Activated T-helper 17 cell treated with anti-CD3 and anti-CD28 coated beads, Interleukin-2, amount 50 U/mL, for 72 hours (primary cell): ENCODE results near the gene NYNRIN. TPM values are rescaled to one million over a fixed set of nuclear protein-coding genes. Genes with fewer than 3 reads are reported as not detected.
"Not testable (repeated sequence)": the region's sequence is repeated elsewhere in the genome, so short reads cannot be mapped to it uniquely, and the experiment has no call there.

Experiments used
- ATAC-seq: fragments of 150-1000 bp; cut with Tn5 transposase; replicated peaks from 2 replicates; pipeline ENCODE4 v1.10.0; 2021; ENCODE audit warnings: mild to moderate bottlenecking, moderate library complexity
- H3K27ac Mint-ChIP-seq: one replicate; pipeline ENCODE4 v1.8.0; 2022; ENCODE audit warnings: mixed read lengths
- H3K27me3 Mint-ChIP-seq: one replicate; pipeline ENCODE4 v1.8.0; 2022; ENCODE audit warnings: mixed read lengths
- H3K36me3 Mint-ChIP-seq: one replicate; pipeline ENCODE4 v1.8.0; 2022; ENCODE audit warnings: low read depth, mild to moderate bottlenecking, mixed read lengths
- H3K4me1 Mint-ChIP-seq: one replicate; pipeline ENCODE4 v1.8.0; 2022; ENCODE audit warnings: mixed read lengths
- H3K4me3 Mint-ChIP-seq: one replicate; pipeline ENCODE4 v1.8.0; 2022; ENCODE audit warnings: mild to moderate bottlenecking, mixed read lengths
- H3K9me3 Mint-ChIP-seq: one replicate; pipeline ENCODE4 v1.8.0; 2022; ENCODE audit warnings: mixed read lengths
- total RNA-seq, 2 donors: library from RNA; stranded (reverse); gene quantifications; one replicate each; pipeline ENCODE4 v1.2.3, GENCODE V29; 2022

NYNRIN gene
- total RNA-seq, 2 donors from 2014 or later: 0.04 TPM; not detected in 1

DNA sequence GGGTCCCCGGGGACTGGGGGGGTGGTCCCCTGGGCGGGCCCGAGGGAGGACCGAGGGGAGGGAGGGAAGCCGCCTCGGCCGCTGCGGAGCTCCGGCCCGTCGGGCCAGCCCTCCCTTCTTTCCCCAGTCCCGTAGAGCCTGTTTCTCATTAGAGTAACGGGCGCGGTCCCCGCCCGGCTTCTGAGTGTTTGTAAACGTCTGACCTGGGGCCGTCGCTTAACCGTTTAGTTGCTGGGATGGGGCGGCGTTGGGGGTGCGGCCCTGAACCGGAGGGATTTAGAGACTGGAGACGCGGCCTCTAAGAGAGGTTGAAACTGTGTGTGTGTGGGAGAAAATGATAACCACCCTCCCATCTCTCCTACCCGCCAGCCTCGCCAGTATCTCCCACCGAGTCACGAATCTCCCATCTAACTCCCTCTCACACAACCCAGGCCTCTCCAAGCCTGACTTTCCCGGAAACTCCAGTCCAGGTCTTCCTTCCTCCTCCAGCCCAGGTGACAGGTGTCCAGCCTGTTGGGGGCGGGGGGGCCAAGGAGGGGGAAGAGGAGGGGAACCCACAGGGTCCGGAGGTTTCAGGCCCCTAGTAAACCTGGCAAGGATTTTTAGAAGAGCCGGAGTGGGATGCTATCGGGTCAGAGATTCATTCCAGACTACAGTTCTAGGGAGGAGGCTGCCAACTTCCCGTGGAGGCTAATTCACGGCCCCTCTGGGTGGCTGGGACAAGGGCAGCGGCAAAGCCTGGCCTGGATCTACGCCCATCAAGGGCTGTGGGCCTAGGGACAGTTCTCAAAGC is 31.9 kb upstream of the NYNRIN start:
- ATAC-seq: peak; percentile 46
- Mint-ChIP-seq H3K36me3 (no peaks in the 10 kb centered on the region), H3K27me3 (peaks cover 39% of the 10 kb centered on the region), H3K9me3 (no peaks in the 10 kb centered on the region), H3K4me3 (peak overlapping the region; percentile 76), H3K4me1 (peaks cover 6% of the 10 kb centered on the region), H3K27ac (no peak overlapping the region)

GRCh38 chr14:24367514-24368211 is 31.1 kb upstream of the NYNRIN start, which contains the start of gene NFATC4:
NFATC4 (plus strand) TSS chr14:24368184; CDS start chr14:24368341, 157 bp downstream.
- Mint-ChIP-seq H3K9me3 (no peaks in the 10 kb centered on the region), H3K36me3 (no peaks in the 10 kb centered on the region), H3K27me3 (peaks cover 36% of the 10 kb centered on the region), H3K4me1 (peaks cover 6% of the 10 kb centered on the region), H3K27ac (no peak within 1 kb of the TSS), H3K4me3 (peak within 1 kb of the TSS; percentile 76)
- ATAC-seq: no peak

GRCh38 chr14:24368212-24368561 is 30.6 kb upstream of the NYNRIN start:
- Mint-ChIP-seq H3K36me3 (no peaks in the 10 kb centered on the region), H3K4me3 (peak overlapping the region; percentile 76), H3K4me1 (peaks cover 6% of the 10 kb centered on the region), H3K27me3 (peaks cover 32% of the 10 kb centered on the region), H3K27ac (no peak overlapping the region), H3K9me3 (no peaks in the 10 kb centered on the region)
- ATAC-seq: no peak

DNA sequence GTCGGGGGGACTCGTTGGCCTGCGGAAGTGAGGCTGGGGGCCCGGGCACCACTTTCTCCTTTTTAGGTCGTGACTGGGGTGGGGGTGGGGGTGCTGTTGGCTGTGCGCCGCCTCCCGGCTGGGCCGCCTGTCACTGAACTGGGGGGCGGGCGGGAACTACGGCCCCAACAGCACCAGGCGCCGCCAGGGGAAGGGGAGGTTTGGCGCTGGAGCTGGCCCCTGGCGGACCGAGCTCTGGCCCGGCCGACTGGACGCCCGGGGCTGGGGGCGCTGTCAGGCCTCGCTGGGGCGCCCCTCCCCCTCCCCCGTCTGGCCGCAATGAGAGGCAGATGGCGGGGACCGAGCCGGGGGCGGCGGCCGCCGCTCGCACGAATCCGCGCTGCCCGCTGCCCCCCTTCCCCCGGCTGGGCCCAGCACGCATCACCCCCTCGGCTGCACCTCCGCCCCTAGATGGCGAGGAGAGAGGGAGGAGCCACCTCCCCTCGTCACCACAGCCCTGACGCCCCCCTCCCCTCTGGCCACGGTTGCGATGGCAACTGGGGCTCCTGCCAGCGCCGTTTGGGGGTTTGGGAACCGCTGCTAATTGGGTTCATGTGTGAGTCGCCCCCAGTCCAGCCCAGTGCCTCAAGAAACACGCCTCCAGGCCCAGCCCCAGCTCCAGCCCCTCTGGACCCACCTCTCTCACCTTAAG is 30.1 kb upstream of the NYNRIN start:
- Mint-ChIP-seq H3K27me3 (peaks cover 31% of the 10 kb centered on the region), H3K4me1 (peaks cover 6% of the 10 kb centered on the region), H3K36me3 (no peaks in the 10 kb centered on the region), H3K27ac (no peak overlapping the region), H3K4me3 (peak overlapping the region; percentile 76), H3K9me3 (no peaks in the 10 kb centered on the region)
- ATAC-seq: no peak

GRCh38 chr14:24369463-24369862 is 29.3 kb upstream of the NYNRIN start:
- no peak for ATAC-seq
- H3K9me3 Mint-ChIP-seq: no peaks in the 10 kb centered on the region
- no peak overlapping the region for H3K27ac Mint-ChIP-seq
- peaks cover 6% of the 10 kb centered on the region for H3K4me1 Mint-ChIP-seq
- H3K4me3 Mint-ChIP-seq: peak overlapping the region; percentile 57
- no peaks in the 10 kb centered on the region for H3K36me3 Mint-ChIP-seq
- H3K27me3 Mint-ChIP-seq: peaks cover 31% of the 10 kb centered on the region

DNA sequence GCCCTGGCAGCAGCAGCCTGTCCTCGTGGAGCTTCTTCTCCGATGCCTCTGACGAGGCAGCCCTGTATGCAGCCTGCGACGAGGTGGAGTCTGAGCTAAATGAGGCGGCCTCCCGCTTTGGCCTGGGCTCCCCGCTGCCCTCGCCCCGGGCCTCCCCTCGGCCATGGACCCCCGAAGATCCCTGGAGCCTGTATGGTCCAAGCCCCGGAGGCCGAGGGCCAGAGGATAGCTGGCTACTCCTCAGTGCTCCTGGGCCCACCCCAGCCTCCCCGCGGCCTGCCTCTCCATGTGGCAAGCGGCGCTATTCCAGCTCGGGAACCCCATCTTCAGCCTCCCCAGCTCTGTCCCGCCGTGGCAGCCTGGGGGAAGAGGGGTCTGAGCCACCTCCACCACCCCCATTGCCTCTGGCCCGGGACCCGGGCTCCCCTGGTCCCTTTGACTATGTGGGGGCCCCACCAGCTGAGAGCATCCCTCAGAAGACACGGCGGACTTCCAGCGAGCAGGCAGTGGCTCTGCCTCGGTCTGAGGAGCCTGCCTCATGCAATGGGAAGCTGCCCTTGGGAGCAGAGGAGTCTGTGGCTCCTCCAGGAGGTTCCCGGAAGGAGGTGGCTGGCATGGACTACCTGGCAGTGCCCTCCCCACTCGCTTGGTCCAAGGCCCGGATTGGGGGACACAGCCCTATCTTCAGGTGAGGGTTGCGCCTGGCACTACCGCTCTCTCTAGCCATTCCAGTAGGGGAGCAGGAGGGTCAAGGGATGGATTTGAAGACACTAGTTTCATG is 28.7 kb upstream of the NYNRIN start:
- Mint-ChIP-seq H3K36me3 (no peaks in the 10 kb centered on the region), H3K27ac (no peak overlapping the region), H3K9me3 (no peaks in the 10 kb centered on the region), H3K27me3 (peaks cover 27% of the 10 kb centered on the region), H3K4me3 (no peak overlapping the region), H3K4me1 (peaks cover 6% of the 10 kb centered on the region)
- no peak for ATAC-seq

DNA sequence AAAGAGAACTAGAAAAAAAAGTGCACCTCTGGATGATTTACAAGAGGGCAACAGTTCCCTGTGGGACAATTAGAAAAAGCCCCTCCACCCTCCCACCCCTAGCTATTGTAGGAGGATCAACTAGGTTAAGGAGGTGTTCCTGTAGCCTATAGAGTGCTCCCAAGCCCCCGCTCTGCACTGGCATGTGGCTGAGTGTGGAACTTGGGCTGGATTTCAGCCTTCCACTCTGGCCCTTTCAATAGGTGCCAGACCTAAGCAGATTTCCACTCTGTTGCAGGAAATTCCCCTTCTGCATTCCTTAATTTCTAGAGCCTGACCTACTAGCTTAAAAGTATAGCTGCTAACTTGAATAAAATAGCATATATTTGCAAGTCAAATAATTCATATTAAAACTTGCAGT is 28.1 kb upstream of the NYNRIN start:
- no peak overlapping the region for H3K4me3 Mint-ChIP-seq
- no peaks in the 10 kb centered on the region for H3K36me3 Mint-ChIP-seq
- peaks cover 21% of the 10 kb centered on the region for H3K27me3 Mint-ChIP-seq
- H3K4me1 Mint-ChIP-seq: peaks cover 5% of the 10 kb centered on the region
- no peak overlapping the region for H3K27ac Mint-ChIP-seq
- no peak for ATAC-seq
- no peaks in the 10 kb centered on the region for H3K9me3 Mint-ChIP-seq

DNA sequence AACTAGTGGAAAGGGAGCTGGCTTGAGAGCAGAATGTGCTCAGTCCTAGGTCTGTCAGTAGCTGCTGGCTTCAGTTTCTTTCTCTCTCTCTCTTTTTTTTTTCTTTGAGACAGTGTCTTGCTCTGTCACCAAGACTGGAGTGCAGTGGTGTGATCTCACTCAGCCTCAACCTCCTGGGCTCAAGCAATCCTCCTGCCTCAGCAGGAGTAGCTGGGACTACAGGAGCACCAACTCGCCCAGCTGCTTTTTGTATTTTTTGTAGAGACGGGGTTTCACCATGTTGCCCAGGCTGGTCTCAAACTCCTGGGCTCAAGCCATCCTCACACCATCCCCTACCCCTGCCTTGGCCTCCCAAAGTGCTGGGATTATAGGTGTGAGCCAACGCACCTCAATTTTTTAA is 27.2 kb upstream of the NYNRIN start:
- not testable (repeated sequence) for H3K9me3 Mint-ChIP-seq, H3K27ac Mint-ChIP-seq

DNA sequence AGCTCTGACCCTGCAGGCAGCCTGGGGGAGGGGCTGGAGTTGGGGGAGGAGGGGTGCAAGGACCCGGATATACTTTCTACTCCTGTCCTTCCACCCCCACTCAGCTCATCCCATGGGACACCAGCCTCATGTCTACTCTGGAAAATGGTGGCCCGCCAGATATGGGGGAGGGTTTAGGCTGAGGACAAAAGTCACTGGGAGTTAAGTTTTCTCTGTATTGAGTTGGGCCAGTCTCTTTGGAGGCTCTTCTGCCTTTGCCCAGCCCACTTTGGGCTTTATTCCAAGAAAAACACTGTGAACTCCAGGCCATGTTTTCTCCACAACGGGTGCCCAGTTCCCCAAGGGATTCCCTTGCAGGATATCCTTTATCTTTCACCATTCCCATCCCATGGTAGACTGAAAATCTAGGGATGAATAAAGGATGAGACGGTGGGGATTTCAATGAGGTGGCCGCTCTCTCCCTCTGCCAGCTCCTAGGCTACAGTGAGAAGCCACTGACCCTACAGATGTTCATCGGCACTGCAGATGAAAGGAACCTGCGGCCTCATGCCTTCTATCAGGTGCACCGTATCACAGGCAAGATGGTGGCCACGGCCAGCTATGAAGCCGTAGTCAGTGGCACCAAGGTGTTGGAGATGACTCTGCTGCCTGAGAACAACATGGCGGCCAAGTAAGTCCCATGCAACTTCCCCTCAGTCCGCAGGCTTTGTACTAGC is 25.9 kb upstream of the NYNRIN start:
- no peaks in the 10 kb centered on the region for H3K36me3 Mint-ChIP-seq
- ATAC-seq: no peak
- H3K9me3 Mint-ChIP-seq: no peaks in the 10 kb centered on the region
- no peak overlapping the region for H3K4me3 Mint-ChIP-seq
- peaks cover 9% of the 10 kb centered on the region for H3K27me3 Mint-ChIP-seq
- H3K4me1 Mint-ChIP-seq: no peaks in the 10 kb centered on the region
- no peak overlapping the region for H3K27ac Mint-ChIP-seq

More for the DNA sequence above, 27.2 kb upstream of the NYNRIN start:
- H3K4me1 Mint-ChIP-seq, ATAC-seq, H3K4me3 Mint-ChIP-seq, H3K36me3 Mint-ChIP-seq: not testable (repeated sequence)
- peaks cover 16% of the 10 kb centered on the region for H3K27me3 Mint-ChIP-seq

DNA sequence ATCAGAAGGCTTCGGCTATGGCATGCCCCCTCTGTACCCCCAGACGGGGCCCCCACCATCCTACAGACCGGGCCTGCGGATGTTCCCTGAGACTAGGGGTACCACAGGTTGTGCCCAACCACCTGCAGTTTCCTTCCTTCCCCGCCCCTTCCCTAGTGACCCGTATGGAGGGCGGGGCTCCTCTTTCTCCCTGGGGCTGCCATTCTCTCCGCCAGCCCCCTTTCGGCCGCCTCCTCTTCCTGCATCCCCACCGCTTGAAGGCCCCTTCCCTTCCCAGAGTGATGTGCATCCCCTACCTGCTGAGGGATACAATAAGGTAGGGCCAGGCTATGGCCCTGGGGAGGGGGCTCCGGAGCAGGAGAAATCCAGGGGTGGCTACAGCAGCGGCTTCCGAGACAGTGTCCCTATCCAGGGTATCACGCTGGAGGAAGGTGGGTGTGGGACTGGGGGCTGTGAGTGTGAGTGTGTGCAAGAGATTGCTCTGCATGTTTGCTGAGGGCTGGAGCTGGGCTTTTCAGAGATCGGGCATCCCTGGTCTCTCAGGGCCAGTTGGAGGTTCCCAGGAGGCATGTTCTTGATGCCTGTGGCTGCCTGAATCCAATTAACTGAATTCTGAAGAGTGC is 22.2 kb upstream of the NYNRIN start:
- Mint-ChIP-seq H3K4me1 (no peaks in the 10 kb centered on the region), H3K27me3 (peaks cover 4% of the 10 kb centered on the region), H3K9me3 (no peaks in the 10 kb centered on the region), H3K36me3 (no peaks in the 10 kb centered on the region), H3K27ac (no peak overlapping the region), H3K4me3 (no peak overlapping the region)
- no peak for ATAC-seq

DNA sequence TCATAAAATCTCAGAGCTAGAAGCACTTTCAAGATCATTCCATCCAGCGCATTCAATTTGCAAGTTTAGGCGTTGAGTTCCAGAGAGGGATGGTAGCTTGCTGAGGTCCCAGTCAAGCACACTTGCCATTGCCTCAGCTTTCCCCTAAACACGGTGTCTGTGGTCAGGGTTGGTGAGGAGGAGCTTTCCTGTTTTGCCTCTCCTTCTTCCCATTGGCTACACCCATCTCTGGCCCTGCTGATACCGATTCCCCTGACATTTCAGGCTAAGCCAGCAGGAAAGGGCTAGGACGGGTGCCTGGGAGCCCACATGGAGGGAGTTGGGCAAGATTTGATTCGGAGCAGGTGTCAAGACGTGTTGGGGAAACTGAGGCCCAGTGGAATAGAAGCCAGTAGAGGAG is 21.7 kb upstream of the NYNRIN start:
- ATAC-seq: no peak
- Mint-ChIP-seq H3K27me3 (peaks cover 4% of the 10 kb centered on the region), H3K36me3 (no peaks in the 10 kb centered on the region)

DNA sequence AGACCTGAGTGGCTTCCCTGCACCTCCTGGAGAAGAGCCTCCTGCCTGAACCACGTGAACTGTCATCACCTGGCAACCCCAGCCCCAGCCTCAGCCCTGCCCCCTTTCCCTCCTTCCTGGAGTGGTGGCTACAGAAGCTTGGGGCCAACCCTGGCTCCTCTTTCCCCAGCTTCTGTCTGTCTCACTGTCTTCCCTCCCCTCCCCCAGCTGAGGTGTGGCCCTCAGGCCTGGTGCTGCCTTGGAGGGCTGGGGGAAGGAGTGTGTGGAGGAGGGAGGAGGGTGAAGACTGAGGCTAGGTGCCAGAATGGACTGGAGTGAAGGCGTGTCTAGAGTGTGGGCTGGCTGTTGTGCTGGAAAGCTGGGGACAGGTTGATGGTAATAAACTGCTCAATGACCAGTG is 21.1 kb upstream of the NYNRIN start:
- H3K36me3 Mint-ChIP-seq: no peaks in the 10 kb centered on the region
- H3K27me3 Mint-ChIP-seq: peaks cover 4% of the 10 kb centered on the region
- H3K9me3 Mint-ChIP-seq: no peaks in the 10 kb centered on the region
- H3K4me1 Mint-ChIP-seq: no peaks in the 10 kb centered on the region
- no peak for ATAC-seq
- no peak overlapping the region for H3K4me3 Mint-ChIP-seq
- no peak overlapping the region for H3K27ac Mint-ChIP-seq

More for the DNA sequence above, 21.7 kb upstream of the NYNRIN start:
- no peak overlapping the region for H3K4me3 Mint-ChIP-seq
- H3K9me3 Mint-ChIP-seq: no peaks in the 10 kb centered on the region
- no peaks in the 10 kb centered on the region for H3K4me1 Mint-ChIP-seq
- no peak overlapping the region for H3K27ac Mint-ChIP-seq

GRCh38 chr14:24378327-24378726 is 20.5 kb upstream of the NYNRIN start:
- Mint-ChIP-seq H3K27ac (no peak overlapping the region), H3K27me3 (peaks cover 4% of the 10 kb centered on the region), H3K4me1 (no peaks in the 10 kb centered on the region), H3K36me3 (no peaks in the 10 kb centered on the region), H3K4me3 (no peak overlapping the region), H3K9me3 (no peaks in the 10 kb centered on the region)
- ATAC-seq: no peak
